HCT116 (cell line): ENCODE data around the gene C1orf94.

ENCODE experiments used
- EZH2 ChIP-seq: fragments of 200-600 bp; sonication (generic); IDR thresholded peaks from 2 replicates; pipeline ENCODE4 v1.6.1; 2017; ENCODE audit warnings: antibody characterized with exemption, mixed run types
- FOSL1 ChIP-seq: IDR thresholded peaks from 2 replicates; pipeline ENCODE4 v1.6.1; 2012; ENCODE audit warnings: low read depth
- POLR2A ChIP-seq: IDR thresholded peaks from 2 replicates; pipeline ENCODE4 v1.7.0; 2011; ENCODE audit warnings: borderline replicate concordance; ENCODE audit not compliant: insufficient read depth, insufficient read length; ENCODE audit errors: extremely low read depth
- SIN3A ChIP-seq: IDR thresholded peaks from 2 replicates; pipeline ENCODE4 v1.6.1; 2012; ENCODE audit warnings: low read depth
- TCF7L2 ChIP-seq: IDR thresholded peaks from 2 replicates; pipeline ENCODE4 v1.7.0; 2011; ENCODE audit warnings: borderline replicate concordance, inconsistent platforms; ENCODE audit not compliant: insufficient read depth, insufficient read length; ENCODE audit errors: extremely low read depth
- YY1 ChIP-seq: IDR thresholded peaks from 2 replicates; pipeline ENCODE4 v1.6.1; 2011; ENCODE audit warnings: low read length, low read depth, moderate library complexity, mild to moderate bottlenecking; ENCODE audit not compliant: insufficient replicate concordance; ENCODE audit errors: extremely low read depth
- TF ChIP-seq, protein P1 (sequence below), 3 experiments: fragments of 200-600 bp in 1 of 3; sonication (generic) in 1 of 3; IDR thresholded peaks in 2 of 3; conservative IDR thresholded peaks in 1 of 3; 2 replicates each; pipeline ENCODE4 v1.5.1; 2012 to 2017; ENCODE audit warnings: low read depth in 2 of 3, low read length in 2 of 3, antibody characterized with exemption in 1 of 3, borderline replicate concordance in 1 of 3, control low read depth in 1 of 3, mild to moderate bottlenecking in 1 of 3, mixed read lengths in 1 of 3, mixed run types in 1 of 3, moderate library complexity in 1 of 3; ENCODE audit not compliant: insufficient read depth in 1 of 3
- TF ChIP-seq, protein P2 (sequence below): IDR thresholded peaks from 2 replicates; pipeline ENCODE4 v1.6.1; 2011; ENCODE audit warnings: mild to moderate bottlenecking, low read length, moderate library complexity; ENCODE audit not compliant: insufficient replicate concordance; ENCODE audit errors: extremely low read depth

DNA sequence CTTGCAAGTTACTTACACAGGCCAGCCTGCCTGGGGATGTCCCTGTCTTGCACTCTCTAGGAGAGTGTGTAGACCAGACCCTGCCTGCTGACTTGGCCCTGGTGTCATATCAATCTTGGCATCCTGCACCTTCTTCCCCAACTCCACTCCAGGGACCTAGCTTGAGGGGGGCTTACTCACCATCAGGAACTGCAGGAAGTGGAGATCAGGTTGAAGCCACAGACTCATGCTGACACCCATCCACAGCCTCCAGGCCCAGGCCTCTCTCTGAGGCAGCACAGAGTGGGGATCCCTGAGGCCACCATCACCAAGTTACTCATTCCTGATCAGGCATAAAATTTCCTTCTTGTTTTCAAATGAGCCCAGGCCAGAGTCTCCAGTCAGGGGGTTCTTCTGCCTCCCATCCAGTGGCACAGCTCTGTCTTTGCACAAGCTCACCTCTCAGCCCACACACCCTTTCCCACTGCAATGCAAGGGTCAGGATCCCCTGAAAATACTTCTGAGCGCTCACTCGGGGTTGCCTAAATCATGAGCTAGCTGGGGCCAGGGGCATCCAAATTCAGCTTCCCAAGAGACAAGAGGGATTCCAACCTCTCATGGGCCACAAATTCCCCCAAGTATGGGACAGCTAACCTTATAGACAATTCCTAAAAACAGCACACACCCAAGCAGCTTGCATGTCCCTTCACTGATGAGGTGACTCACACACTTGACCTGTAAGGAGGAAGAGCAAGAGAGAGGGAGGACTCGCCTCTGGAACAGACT lies 45.1 kb upstream of the C1orf94 start:
- TF ChIP-seq POLR2A, result no peak
- TF ChIP-seq SIN3A, result no peak
- TF ChIP-seq, protein P1, sequence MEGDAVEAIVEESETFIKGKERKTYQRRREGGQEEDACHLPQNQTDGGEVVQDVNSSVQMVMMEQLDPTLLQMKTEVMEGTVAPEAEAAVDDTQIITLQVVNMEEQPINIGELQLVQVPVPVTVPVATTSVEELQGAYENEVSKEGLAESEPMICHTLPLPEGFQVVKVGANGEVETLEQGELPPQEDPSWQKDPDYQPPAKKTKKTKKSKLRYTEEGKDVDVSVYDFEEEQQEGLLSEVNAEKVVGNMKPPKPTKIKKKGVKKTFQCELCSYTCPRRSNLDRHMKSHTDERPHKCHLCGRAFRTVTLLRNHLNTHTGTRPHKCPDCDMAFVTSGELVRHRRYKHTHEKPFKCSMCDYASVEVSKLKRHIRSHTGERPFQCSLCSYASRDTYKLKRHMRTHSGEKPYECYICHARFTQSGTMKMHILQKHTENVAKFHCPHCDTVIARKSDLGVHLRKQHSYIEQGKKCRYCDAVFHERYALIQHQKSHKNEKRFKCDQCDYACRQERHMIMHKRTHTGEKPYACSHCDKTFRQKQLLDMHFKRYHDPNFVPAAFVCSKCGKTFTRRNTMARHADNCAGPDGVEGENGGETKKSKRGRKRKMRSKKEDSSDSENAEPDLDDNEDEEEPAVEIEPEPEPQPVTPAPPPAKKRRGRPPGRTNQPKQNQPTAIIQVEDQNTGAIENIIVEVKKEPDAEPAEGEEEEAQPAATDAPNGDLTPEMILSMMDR (IDR thresholded peaks at IDR 0.05 in 2 of 3, conservative IDR thresholded peaks at IDR 0.05 in 1 of 3; ENCODE audit: borderline replicate concordance in 1 of 3, insufficient read depth in 1 of 3, low read depth in 2 of 3, low read length in 2 of 3), result no peak
- no peak for TF ChIP-seq FOSL1
- TF ChIP-seq, protein P2, sequence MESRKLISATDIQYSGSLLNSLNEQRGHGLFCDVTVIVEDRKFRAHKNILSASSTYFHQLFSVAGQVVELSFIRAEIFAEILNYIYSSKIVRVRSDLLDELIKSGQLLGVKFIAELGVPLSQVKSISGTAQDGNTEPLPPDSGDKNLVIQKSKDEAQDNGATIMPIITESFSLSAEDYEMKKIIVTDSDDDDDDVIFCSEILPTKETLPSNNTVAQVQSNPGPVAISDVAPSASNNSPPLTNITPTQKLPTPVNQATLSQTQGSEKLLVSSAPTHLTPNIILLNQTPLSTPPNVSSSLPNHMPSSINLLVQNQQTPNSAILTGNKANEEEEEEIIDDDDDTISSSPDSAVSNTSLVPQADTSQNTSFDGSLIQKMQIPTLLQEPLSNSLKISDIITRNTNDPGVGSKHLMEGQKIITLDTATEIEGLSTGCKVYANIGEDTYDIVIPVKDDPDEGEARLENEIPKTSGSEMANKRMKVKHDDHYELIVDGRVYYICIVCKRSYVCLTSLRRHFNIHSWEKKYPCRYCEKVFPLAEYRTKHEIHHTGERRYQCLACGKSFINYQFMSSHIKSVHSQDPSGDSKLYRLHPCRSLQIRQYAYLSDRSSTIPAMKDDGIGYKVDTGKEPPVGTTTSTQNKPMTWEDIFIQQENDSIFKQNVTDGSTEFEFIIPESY, result no peak
- TF ChIP-seq EZH2, result no peak
- no peak for TF ChIP-seq TCF7L2
- no peak for TF ChIP-seq YY1
